ENCODE data around the gene SLC35E4.

Gene SLC35E4

DNA sequence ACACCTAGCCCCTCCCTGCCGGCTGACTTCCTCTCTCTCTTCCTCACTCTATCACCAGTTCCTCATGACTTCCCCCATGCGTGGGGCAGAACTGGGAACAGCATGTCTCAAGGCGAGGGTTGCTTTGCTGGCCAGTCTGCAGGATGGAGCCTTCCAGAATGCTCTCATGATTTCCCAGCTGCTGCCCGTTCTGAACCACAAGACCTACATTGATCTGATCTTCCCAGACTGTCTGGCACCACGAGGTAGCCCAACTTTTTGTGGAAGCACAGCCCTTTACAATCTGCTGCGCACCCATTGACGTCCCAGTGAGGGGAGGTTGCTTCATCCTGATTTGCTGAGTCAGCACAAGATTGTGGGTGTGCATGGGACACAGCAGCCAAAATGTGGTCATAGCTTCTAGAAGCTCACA lies 20.0 kb upstream of the SLC35E4 start:
- TF ChIP-seq FOXP2 (optimal IDR thresholded peaks at IDR 0.05; ENCODE audit: borderline replicate concordance, extremely low read depth, extremely low read length, insufficient read depth) (no peak), POLR2AphosphoS5 (IDR thresholded peaks at IDR 0.05; ENCODE audit: low read depth, low read length) (no peak), TAF1 (IDR thresholded peaks at IDR 0.05; ENCODE audit: borderline replicate concordance, insufficient read depth, low read length) (no peak), SIN3A (IDR thresholded peaks at IDR 0.05; ENCODE audit: borderline replicate concordance, insufficient read depth, low read length) (no peak)
- TF ChIP-seq, protein P1, sequence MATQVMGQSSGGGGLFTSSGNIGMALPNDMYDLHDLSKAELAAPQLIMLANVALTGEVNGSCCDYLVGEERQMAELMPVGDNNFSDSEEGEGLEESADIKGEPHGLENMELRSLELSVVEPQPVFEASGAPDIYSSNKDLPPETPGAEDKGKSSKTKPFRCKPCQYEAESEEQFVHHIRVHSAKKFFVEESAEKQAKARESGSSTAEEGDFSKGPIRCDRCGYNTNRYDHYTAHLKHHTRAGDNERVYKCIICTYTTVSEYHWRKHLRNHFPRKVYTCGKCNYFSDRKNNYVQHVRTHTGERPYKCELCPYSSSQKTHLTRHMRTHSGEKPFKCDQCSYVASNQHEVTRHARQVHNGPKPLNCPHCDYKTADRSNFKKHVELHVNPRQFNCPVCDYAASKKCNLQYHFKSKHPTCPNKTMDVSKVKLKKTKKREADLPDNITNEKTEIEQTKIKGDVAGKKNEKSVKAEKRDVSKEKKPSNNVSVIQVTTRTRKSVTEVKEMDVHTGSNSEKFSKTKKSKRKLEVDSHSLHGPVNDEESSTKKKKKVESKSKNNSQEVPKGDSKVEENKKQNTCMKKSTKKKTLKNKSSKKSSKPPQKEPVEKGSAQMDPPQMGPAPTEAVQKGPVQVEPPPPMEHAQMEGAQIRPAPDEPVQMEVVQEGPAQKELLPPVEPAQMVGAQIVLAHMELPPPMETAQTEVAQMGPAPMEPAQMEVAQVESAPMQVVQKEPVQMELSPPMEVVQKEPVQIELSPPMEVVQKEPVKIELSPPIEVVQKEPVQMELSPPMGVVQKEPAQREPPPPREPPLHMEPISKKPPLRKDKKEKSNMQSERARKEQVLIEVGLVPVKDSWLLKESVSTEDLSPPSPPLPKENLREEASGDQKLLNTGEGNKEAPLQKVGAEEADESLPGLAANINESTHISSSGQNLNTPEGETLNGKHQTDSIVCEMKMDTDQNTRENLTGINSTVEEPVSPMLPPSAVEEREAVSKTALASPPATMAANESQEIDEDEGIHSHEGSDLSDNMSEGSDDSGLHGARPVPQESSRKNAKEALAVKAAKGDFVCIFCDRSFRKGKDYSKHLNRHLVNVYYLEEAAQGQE (IDR thresholded peaks at IDR 0.05; ENCODE audit: insufficient read depth in 1 of 2, low read depth in 2 of 2, low read length in 2 of 2), result no peak

- TF ChIP-seq, protein P1 (IDR thresholded peaks at IDR 0.05; ENCODE audit: insufficient read depth in 1 of 2, low read depth in 2 of 2, low read length in 2 of 2), result no peak
- no peak for TF ChIP-seq POLR2AphosphoS5 (IDR thresholded peaks at IDR 0.05; ENCODE audit: low read depth, low read length)
These were observed 17.8 kb upstream of the SLC35E4 start for GRCh38 chr22:30617819-30618218.

DNA sequence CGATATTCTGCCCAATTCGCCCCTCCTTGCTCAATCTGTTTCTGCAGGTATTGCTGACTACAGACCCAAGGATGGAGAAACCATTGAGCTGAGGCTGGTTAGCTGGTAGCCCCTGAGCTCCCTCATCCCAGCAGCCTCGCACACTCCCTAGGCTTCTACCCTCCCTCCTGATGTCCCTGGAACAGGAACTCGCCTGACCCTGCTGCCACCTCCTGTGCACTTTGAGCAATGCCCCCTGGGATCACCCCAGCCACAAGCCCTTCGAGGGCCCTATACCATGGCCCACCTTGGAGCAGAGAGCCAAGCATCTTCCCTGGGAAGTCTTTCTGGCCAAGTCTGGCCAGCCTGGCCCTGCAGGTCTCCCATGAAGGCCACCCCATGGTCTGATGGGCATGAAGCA lies 9.2 kb upstream of the SLC35E4 start:
- no peak for TF ChIP-seq POLR2AphosphoS5 (IDR thresholded peaks at IDR 0.05; ENCODE audit: low read depth, low read length)

- TF ChIP-seq, protein P1 (IDR thresholded peaks at IDR 0.05; ENCODE audit: insufficient read depth in 1 of 2, low read depth in 2 of 2, low read length in 2 of 2), result no peak
- TF ChIP-seq FOXP2 (optimal IDR thresholded peaks at IDR 0.05; ENCODE audit: borderline replicate concordance, extremely low read depth, extremely low read length, insufficient read depth) (no peak), TAF1 (IDR thresholded peaks at IDR 0.05; ENCODE audit: borderline replicate concordance, insufficient read depth, low read length) (no peak), SIN3A (IDR thresholded peaks at IDR 0.05; ENCODE audit: borderline replicate concordance, insufficient read depth, low read length) (no peak), POLR2AphosphoS5 (IDR thresholded peaks at IDR 0.05; ENCODE audit: low read depth, low read length) (no peak)
These were observed 8.1 kb upstream of the SLC35E4 start for GRCh38 chr22:30627471-30627870.

DNA sequence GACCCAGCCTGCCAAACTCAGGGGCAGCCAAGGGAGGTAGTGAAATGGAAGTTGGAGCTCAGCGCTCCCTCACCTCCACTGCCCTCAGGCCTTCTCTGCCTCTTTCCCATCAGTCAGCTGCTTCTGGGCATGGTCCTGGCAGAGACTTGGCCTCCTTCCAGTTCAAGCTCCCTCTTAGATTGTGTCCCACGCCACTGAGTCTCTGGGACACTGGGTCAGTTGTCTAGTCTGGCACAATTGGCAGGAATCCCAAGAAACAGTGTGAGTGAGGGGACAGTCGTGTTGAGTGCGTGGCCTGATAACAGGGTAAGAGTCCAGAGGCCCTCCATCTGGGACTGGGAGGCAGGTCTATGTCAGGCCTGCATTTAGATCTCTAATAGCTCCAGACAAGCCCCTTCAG lies 7.1 kb upstream of the SLC35E4 start:
- TF ChIP-seq TAF1 (IDR thresholded peaks at IDR 0.05; ENCODE audit: borderline replicate concordance, insufficient read depth, low read length) (no peak), POLR2AphosphoS5 (IDR thresholded peaks at IDR 0.05; ENCODE audit: low read depth, low read length) (no peak), SIN3A (IDR thresholded peaks at IDR 0.05; ENCODE audit: borderline replicate concordance, insufficient read depth, low read length) (no peak), FOXP2 (optimal IDR thresholded peaks at IDR 0.05; ENCODE audit: borderline replicate concordance, extremely low read depth, extremely low read length, insufficient read depth) (no peak)
- TF ChIP-seq, protein P1 (IDR thresholded peaks at IDR 0.05; ENCODE audit: insufficient read depth in 1 of 2, low read depth in 2 of 2, low read length in 2 of 2), result no peak

All from PFSK-1 (cell line).